HCT116 (cell line): ENCODE results near the gene PRKAR1A. TPM values are rescaled to one million over a fixed set of nuclear protein-coding genes. Genes with fewer than 3 reads are reported as not detected.

Experiments
- ATAC-seq: fragments of 200-7000 bp; cut with Tn5 transposase; 2 replicates; pipeline ENCODE4 v1.9.1; 2020; ENCODE audit warnings: mild to moderate bottlenecking, moderate library complexity
- BruUV-seq: library from RNA; stranded (reverse); fragments of 400-500 nt; replicated peaks from 2 replicates; lab custom pipeline; 2021; lab: Mats Ljungman, UMichigan
- CTCF ChIA-PET: fragments of 300-600 bp; sonication (Branson Sonifier 250); formaldehyde crosslinking; loops from one replicate; lab custom pipeline; 2021; ENCODE audit warnings: antibody characterized with exemption; lab: Charles Lee
- POLR2A ChIA-PET: fragments of 300-600, 350-600 bp; sonication (Branson Sonifier 250); formaldehyde crosslinking; loops from one replicate; lab custom pipeline; 2021; ENCODE audit warnings: antibody characterized with exemption; lab: Charles Lee
- RAD21 ChIA-PET, 2 experiments: fragments of 300-600 bp; sonication (Branson Sonifier 250); formaldehyde crosslinking; loops; one replicate each; lab custom pipeline; 2023; ENCODE audit warnings: low total read pairs in 2 of 2; ENCODE audit not compliant: uncharacterized antibody in 2 of 2, unreplicated experiment in 2 of 2, low non-redundant PET in 1 of 2; lab: Charles Lee
- DNase-seq: peaks from one replicate; pipeline ENCODE4 v3.0.0-alpha.2; 2010; ENCODE audit warnings: low read depth, low spot score
- H2AFZ ChIP-seq: fragments of 200-600 bp; shearing (Covaris generic), sonication (generic); 2 replicates; pipeline ENCODE4 v1.6.1; 2017; ENCODE audit warnings: low read depth, mixed run types, mixed read lengths, antibody characterized with exemption, low read length; ENCODE audit not compliant: poor library complexity, severe bottlenecking
- H3K27ac ChIP-seq: 2 replicates; pipeline ENCODE4 v1.5.1; 2012; ENCODE audit warnings: low read depth, low read length
- H3K27me3 ChIP-seq: fragments of 200-600 bp; sonication (generic); 2 replicates; pipeline ENCODE4 v1.6.1; 2016; ENCODE audit warnings: mixed run types, low read length, mixed read lengths; ENCODE audit not compliant: insufficient read depth
- H3K36me3 ChIP-seq, 2 experiments: fragments of 200-500 bp in 1 of 2; fragments of 200-600 bp in 1 of 2; sonication (Bioruptor generic) in 1 of 2; sonication (generic) in 1 of 2; 2 replicates each; pipeline versions ENCODE4 v1.5.1 to v1.6.1; 2014 to 2016; ENCODE audit warnings: low read length in 2 of 2, inconsistent platforms in 1 of 2, mixed read lengths in 1 of 2, mixed run types in 1 of 2; ENCODE audit not compliant: insufficient read depth in 2 of 2, control insufficient read depth in 1 of 2
- H3K4me1 ChIP-seq, 2 experiments: fragments of 200-600 bp in 1 of 2; sonication (generic) in 1 of 2; 2 replicates each; pipeline versions ENCODE4 v1.5.1 to v1.6.1; 2012 to 2017; ENCODE audit warnings: low read length in 2 of 2, inconsistent platforms in 1 of 2, mild to moderate bottlenecking in 1 of 2, mixed read lengths in 1 of 2, mixed run types in 1 of 2, moderate library complexity in 1 of 2; ENCODE audit not compliant: insufficient read depth in 2 of 2, control insufficient read depth in 1 of 2
- H3K4me2 ChIP-seq: fragments of 200-600 bp; sonication (generic); 2 replicates; pipeline ENCODE4 v1.6.1; 2017; ENCODE audit warnings: mixed run types, low read length, mixed read lengths
- H3K4me3 ChIP-seq, 2 experiments: fragments of 200-600 bp in 1 of 2; sonication (generic) in 1 of 2; replicated peaks in 1 of 2; 2 replicates each; pipeline ENCODE4 v1.5.1; 2011 to 2016; ENCODE audit warnings: low read length in 2 of 2, control low read depth in 1 of 2, low read depth in 1 of 2, mild to moderate bottlenecking in 1 of 2, mixed read lengths in 1 of 2, mixed run types in 1 of 2
- H3K79me2 ChIP-seq: fragments of 200-600 bp; sonication (generic); 2 replicates; pipeline ENCODE4 v1.6.1; 2017; ENCODE audit warnings: mild to moderate bottlenecking, mixed run types, low read length, moderate library complexity, mixed read lengths; ENCODE audit not compliant: insufficient read depth
- H3K9ac ChIP-seq: fragments of 200-600 bp; sonication (generic); 2 replicates; pipeline ENCODE4 v1.6.1; 2016; ENCODE audit warnings: low read length, mixed read lengths
- H3K9me2 ChIP-seq: fragments of 200-600 bp; sonication (generic), shearing (Covaris generic); 2 replicates; pipeline ENCODE4 v1.6.1; 2017; ENCODE audit warnings: mixed run types, mild to moderate bottlenecking, moderate library complexity; ENCODE audit not compliant: insufficient read depth
- H3K9me3 ChIP-seq, 2 experiments: fragments of 200-500 bp in 1 of 2; fragments of 200-600 bp in 1 of 2; sonication (Bioruptor generic) in 1 of 2; sonication (generic) in 1 of 2; 2 replicates each; pipeline ENCODE4 v1.6.1; 2014 to 2017; ENCODE audit warnings: low read length in 2 of 2, mixed read lengths in 2 of 2, inconsistent platforms in 1 of 2, low read depth in 1 of 2, mild to moderate bottlenecking in 1 of 2, mixed run types in 1 of 2, moderate library complexity in 1 of 2; ENCODE audit not compliant: control insufficient read depth in 1 of 2, insufficient read depth in 1 of 2
- H4K20me1 ChIP-seq: fragments of 200-600 bp; sonication (generic), shearing (Covaris generic); 2 replicates; pipeline ENCODE4 v1.6.1; 2017; ENCODE audit warnings: mixed run types, mild to moderate bottlenecking, moderate library complexity; ENCODE audit not compliant: insufficient read depth
- ZBTB33 ChIP-seq: IDR thresholded peaks from 2 replicates; pipeline ENCODE4 v1.6.1; 2011; ENCODE audit warnings: mild to moderate bottlenecking, low read length, moderate library complexity; ENCODE audit not compliant: insufficient replicate concordance; ENCODE audit errors: extremely low read depth
- ZFX ChIP-seq: fragments of 450-650 bp; IDR thresholded peaks from 2 replicates; pipeline ENCODE4 v1.6.1; 2017
- intact Hi-C: fragments of 100-400 bp; cut with micrococcal nuclease; formaldehyde crosslinking; loops from 2 replicates; pipeline ENCODE4 v1.10.0; 2022
- total RNA-seq: library from RNA; stranded (reverse); gene quantifications from one replicate; pipeline ENCODE4 v1.2.1, GENCODE V29; 2021; ENCODE audit not compliant: unreplicated experiment

The PRKAR1A gene
- total RNA-seq, 1 experiment from 2014 or later, result 295 TPM

- no peak overlapping the region for H3K4me3 ChIP-seq
- BruUV-seq, result no TSS peak
- TF ChIP-seq ZFX (no peak), ZBTB33 (no peak)
- ATAC-seq (0 out of 2 replicates have a peak, but pooled peaks have one; percentile 6), DNase-seq (no peak)
- no peaks in the 10 kb centered on the region for H3K79me2 ChIP-seq
- H3K4me1 ChIP-seq, result no peaks in the 10 kb centered on the region
- H3K27me3 ChIP-seq, result no peaks in the 10 kb centered on the region
- H3K36me3 ChIP-seq, result no peaks in the 10 kb centered on the region
- no peaks in the 10 kb centered on the region for H3K9me3 ChIP-seq
- no peak overlapping the region for H2AFZ ChIP-seq
- no peak overlapping the region for H3K9ac ChIP-seq
- no peak overlapping the region for H3K27ac ChIP-seq
- no peaks in the 10 kb centered on the region for H4K20me1 ChIP-seq
- ChIA-PET CTCF (interaction anchor here (0.9 to 1.1 kb wide), 2 partner anchors 38 to 42 kb away, joined by 3 to 5 read pairs; no protein-coding TSS in a partner anchor), RAD21 (no interaction called here), POLR2A (no interaction called here)
- no peaks in the 10 kb centered on the region for H3K9me2 ChIP-seq
- intact Hi-C loops, result no loop called here
- H3K4me2 ChIP-seq, result no peak overlapping the region
Measured at GRCh38 chr17:68576137-68576536, 63.9 kb downstream of the PRKAR1A start.

GRCh38 chr17:68576811-68577496, 64.7 kb downstream of the PRKAR1A start:
- H4K20me1 ChIP-seq, result no peaks in the 10 kb centered on the region
- H3K27me3 ChIP-seq, result no peaks in the 10 kb centered on the region
- H3K4me3 ChIP-seq, result no peak overlapping the region
- no peak overlapping the region for H3K27ac ChIP-seq
- no peaks in the 10 kb centered on the region for H3K9me3 ChIP-seq
- TF ChIP-seq ZFX, result no peak
- CTCF ChIA-PET, result interaction anchor here (1.0 kb wide), 1 partner anchor 35 kb away, joined by 3 read pairs; no protein-coding TSS in a partner anchor
- H3K4me1 ChIP-seq, result no peaks in the 10 kb centered on the region
- H3K9ac ChIP-seq, result no peak overlapping the region
- DNase-seq, result no peak
- POLR2A ChIA-PET, result no interaction called here
- no peaks in the 10 kb centered on the region for H3K9me2 ChIP-seq
- RAD21 ChIA-PET, result no interaction called here
- intact Hi-C loops, result no loop called here
- no peaks in the 10 kb centered on the region for H3K79me2 ChIP-seq
- peak; percentile 55; the same call in 1 of the 2 replicates for ATAC-seq
- no peak overlapping the region for H2AFZ ChIP-seq
- H3K4me2 ChIP-seq, result no peak overlapping the region
- H3K36me3 ChIP-seq, result no peaks in the 10 kb centered on the region
- no TSS peak for BruUV-seq
